GM12874 (cell line): ENCODE data around the gene LTBP1.

ENCODE experiments used
- TF ChIP-seq, protein P1 (sequence below): IDR thresholded peaks from 2 replicates; pipeline ENCODE4 v1.5.1; 2011; ENCODE audit warnings: low read depth, mild to moderate bottlenecking, control low read depth, low read length, moderate library complexity; ENCODE audit not compliant: insufficient read depth

The LTBP1 gene

DNA sequence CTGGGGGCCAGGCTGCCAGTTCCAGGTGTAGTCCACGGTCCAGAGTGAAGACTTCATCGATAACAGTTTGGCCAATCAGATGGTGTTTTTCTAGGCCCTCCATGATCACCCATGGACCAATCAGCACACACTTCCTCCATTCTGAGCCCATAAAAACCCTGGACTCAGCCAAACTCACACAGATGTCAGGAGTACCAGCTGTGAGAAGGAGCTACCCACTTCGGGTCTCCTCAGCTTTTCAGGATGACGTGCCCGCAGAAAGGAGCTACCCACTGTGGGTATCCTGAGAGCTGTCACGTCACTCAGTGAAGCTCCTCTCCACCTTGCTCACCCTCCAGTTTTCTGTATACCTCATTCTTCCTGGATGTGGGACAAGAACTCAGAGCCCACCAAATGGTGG lies 319.7 kb downstream of the LTBP1 start:
- TF ChIP-seq, protein P1, sequence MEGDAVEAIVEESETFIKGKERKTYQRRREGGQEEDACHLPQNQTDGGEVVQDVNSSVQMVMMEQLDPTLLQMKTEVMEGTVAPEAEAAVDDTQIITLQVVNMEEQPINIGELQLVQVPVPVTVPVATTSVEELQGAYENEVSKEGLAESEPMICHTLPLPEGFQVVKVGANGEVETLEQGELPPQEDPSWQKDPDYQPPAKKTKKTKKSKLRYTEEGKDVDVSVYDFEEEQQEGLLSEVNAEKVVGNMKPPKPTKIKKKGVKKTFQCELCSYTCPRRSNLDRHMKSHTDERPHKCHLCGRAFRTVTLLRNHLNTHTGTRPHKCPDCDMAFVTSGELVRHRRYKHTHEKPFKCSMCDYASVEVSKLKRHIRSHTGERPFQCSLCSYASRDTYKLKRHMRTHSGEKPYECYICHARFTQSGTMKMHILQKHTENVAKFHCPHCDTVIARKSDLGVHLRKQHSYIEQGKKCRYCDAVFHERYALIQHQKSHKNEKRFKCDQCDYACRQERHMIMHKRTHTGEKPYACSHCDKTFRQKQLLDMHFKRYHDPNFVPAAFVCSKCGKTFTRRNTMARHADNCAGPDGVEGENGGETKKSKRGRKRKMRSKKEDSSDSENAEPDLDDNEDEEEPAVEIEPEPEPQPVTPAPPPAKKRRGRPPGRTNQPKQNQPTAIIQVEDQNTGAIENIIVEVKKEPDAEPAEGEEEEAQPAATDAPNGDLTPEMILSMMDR, result no peak

DNA sequence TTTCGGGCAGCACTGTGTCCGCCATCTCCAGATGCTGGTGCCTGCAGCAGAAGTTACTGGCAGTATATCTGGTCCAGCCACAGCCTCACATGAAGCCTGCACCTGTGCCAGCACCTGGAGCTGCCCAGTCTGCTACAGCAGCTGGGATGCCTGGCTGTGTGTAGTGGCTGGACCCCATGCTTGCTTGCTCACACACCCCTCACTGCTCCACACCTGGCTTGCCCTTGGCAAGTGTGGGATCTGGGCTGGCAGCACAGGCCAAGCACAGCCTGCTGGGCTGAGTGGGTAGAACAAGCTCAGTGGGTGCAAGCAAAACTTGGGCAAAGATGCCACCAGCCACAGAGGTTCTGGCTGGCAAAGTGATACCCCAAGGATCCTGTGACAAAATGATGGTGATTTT lies 320.3 kb downstream of the LTBP1 start:
- TF ChIP-seq, protein P1, result no peak

DNA sequence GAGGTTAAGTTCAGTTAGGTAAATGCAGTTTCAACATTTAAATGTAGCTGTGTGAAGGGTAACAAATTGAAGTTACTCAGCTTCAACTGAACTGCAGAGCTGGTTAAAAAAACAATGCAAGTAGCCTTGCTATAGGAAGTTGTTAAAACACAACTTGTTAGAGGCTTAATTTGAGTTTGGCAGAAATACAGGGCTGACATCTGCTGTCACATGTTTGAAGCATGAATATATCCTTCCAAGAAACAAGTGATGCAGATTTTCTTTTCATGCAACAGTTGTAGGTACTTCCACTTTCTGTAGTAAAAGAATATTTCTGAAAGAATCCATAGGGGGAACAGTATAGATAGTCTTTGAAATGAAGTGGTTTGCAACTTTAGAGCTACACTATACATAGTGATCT lies 321.0 kb downstream of the LTBP1 start:
- TF ChIP-seq, protein P1, result no peak

DNA sequence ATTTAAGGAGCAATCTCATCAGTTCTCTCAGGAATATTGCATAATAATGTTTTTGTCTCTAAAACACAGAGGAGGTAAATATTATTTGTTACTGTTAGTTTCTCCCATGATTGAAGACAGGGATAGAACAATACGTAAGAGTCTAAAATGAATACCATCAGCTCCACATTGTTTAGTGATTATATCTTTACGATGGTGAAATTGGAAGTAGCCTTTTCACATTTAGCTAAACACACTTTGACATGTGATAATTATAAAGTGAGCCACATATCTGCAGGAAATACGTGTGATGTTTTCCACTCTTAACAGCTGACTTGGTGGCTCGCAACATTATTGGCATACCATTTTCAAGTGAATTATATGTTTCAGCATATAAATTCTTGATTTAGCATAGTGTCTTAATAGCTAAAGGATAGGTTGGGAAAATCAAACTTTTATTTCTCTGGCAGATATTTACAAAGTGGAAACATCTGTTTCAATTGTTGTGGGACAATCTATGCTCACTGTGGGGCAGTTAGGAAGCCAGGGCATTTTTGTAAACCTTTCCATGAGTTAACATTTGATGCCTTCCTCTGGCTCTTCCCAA lies 321.6 kb downstream of the LTBP1 start:
- TF ChIP-seq, protein P1, result no peak

DNA sequence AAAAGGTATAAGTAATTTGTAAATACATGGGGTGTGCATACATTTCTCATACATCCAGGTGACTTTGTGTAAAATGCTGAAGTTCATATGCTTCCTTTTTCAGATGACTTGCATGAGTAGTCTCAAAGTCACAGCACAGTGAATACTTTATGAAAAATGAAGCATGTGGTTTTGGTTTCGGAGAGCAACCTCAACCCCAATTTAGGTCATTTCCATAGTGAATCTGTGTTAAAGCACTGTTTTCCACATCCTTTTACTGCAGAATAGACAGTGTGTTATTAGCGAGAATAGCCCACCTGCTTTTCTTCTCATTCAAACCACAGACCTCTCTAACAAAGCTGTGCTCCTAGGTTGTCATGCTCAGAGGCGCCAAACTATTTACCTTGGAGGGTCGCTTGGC lies 325.2 kb downstream of the LTBP1 start:
- TF ChIP-seq, protein P1, result no peak

DNA sequence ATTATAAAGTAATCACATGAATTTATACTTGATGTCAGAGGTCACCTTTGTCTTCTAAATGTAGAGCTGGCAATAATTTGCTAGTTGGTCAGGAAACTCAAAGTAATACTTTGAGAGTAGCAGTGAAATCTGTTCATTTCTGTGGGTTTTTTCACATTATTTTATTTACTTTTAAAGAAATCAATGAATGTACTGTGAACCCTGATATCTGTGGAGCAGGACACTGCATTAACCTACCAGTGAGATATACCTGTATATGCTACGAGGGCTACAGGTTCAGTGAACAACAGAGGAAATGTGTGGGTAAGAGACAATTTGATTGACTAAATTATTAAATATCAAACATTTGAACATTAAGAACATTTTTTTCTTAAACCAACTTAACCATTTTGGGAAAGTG lies 326.7 kb downstream of the LTBP1 start:
- TF ChIP-seq, protein P1, result no peak

DNA sequence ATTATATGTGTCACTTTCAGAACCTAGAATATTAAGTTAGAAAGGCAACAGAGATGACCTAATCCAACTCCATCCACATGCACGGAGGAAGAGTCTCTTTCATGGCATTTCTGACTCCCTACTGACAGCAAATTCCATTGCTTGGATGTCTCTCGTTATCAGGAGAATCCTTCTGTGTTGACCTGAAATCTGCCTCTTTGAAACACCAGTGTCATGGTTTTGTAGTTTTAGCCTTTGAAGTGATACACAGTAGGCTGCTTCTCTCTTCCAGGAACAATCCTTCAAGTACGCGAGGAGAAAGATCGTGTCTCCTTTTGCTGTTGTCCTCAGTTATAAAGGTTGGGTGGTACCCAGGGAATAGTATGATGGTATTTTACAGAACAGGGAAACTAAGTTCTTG lies 327.8 kb downstream of the LTBP1 start:
- TF ChIP-seq, protein P1, result no peak
